8988T (cell line): ENCODE data around the gene SLC25A39.
"Not testable (repeated sequence)": the region's sequence is repeated elsewhere in the genome, so short reads cannot be mapped to it uniquely, and the experiment has no call there.

ENCODE experiments used
- DNase-seq: peaks from one replicate; pipeline ENCODE4 v3.0.0; 2011

Gene SLC25A39

GRCh38 chr17:44353672-44354331, 29.2 kb upstream of the SLC25A39 start:
- DNase-seq = no peak

GRCh38 chr17:44352828-44353671, 28.4 kb upstream of the SLC25A39 start:
- DNase-seq = no peak

GRCh38 chr17:44351961-44352827, 27.6 kb upstream of the SLC25A39 start:
- no peak for DNase-seq

GRCh38 chr17:44351464-44351863, 26.8 kb upstream of the SLC25A39 start:
- DNase-seq = no peak

GRCh38 chr17:44350733-44351226, 26.2 kb upstream of the SLC25A39 start:
- peak; percentile 97 for DNase-seq

GRCh38 chr17:44349553-44350070, 25.0 kb upstream of the SLC25A39 start:
- DNase-seq = no peak

- no peak for DNase-seq
These were observed 24.4 kb upstream of the SLC25A39 start for GRCh38 chr17:44348988-44349364.

GRCh38 chr17:44348234-44348987, 23.8 kb upstream of the SLC25A39 start:
- no peak for DNase-seq

GRCh38 chr17:44347206-44348055, 22.8 kb upstream of the SLC25A39 start:
- not testable (repeated sequence) for DNase-seq

- DNase-seq = no peak
These were observed 21.6 kb upstream of the SLC25A39 start for GRCh38 chr17:44346064-44346844.

GRCh38 chr17:44345454-44346026, 20.9 kb upstream of the SLC25A39 start:
- no peak for DNase-seq

GRCh38 chr17:44344939-44345453, 20.4 kb upstream of the SLC25A39 start, which contains the start of gene GRN:
GRN (plus strand) TSS chr17:44345302; CDS start chr17:44349165, 3,863 bp downstream.
- peak; percentile 89 for DNase-seq

- DNase-seq = no peak
These were observed 19.0 kb upstream of the SLC25A39 start for GRCh38 chr17:44343510-44344209.

GRCh38 chr17:44340553-44340952, 15.9 kb upstream of the SLC25A39 start:
- DNase-seq = not testable (repeated sequence)

GRCh38 chr17:44338702-44339101, 14.1 kb upstream of the SLC25A39 start:
- no peak for DNase-seq

GRCh38 chr17:44335968-44336367, 11.3 kb upstream of the SLC25A39 start:
- DNase-seq = no peak

- DNase-seq = no peak
These were observed 10.9 kb upstream of the SLC25A39 start for GRCh38 chr17:44335564-44335963.

- no peak for DNase-seq
These were observed 10.1 kb upstream of the SLC25A39 start for GRCh38 chr17:44334727-44335126.

GRCh38 chr17:44334315-44334714, 9.7 kb upstream of the SLC25A39 start:
- DNase-seq = no peak
